ENCODE data around the gene MRPL39.

GRCh38 chr21:25584833-25585676 lies 22.2 kb downstream of the MRPL39 start:
- TF ChIP-seq YY1 (IDR thresholded peaks at IDR 0.05; ENCODE audit: low read depth), result no peak
- no peak for TF ChIP-seq REST (IDR thresholded peaks at IDR 0.05; ENCODE audit: low read depth)
- no peak for TF ChIP-seq TEAD4 (IDR thresholded peaks at IDR 0.05)
- TF ChIP-seq ZBTB7A (IDR thresholded peaks at IDR 0.05; ENCODE audit: low read depth), result no peak
- TF ChIP-seq, protein P1, sequence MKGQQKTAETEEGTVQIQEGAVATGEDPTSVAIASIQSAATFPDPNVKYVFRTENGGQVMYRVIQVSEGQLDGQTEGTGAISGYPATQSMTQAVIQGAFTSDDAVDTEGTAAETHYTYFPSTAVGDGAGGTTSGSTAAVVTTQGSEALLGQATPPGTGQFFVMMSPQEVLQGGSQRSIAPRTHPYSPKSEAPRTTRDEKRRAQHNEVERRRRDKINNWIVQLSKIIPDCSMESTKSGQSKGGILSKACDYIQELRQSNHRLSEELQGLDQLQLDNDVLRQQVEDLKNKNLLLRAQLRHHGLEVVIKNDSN (IDR thresholded peaks at IDR 0.05), result no peak
- TF ChIP-seq CEBPB (IDR thresholded peaks at IDR 0.05), result no peak
- no peak for TF ChIP-seq TAF1 (IDR thresholded peaks at IDR 0.05; ENCODE audit: low read depth)
- no peak for TF ChIP-seq NFIC (IDR thresholded peaks at IDR 0.05)
- TF ChIP-seq RAD21 (IDR thresholded peaks at IDR 0.05; ENCODE audit: low read depth), result no peak
- TF ChIP-seq EP300 (IDR thresholded peaks at IDR 0.05; ENCODE audit: borderline replicate concordance), result no peak
- TF ChIP-seq, protein P2, sequence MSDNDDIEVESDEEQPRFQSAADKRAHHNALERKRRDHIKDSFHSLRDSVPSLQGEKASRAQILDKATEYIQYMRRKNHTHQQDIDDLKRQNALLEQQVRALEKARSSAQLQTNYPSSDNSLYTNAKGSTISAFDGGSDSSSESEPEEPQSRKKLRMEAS (IDR thresholded peaks at IDR 0.05), result no peak
- TF ChIP-seq EGR1 (IDR thresholded peaks at IDR 0.05), result no peak
- no peak for TF ChIP-seq TCF12 (IDR thresholded peaks at IDR 0.05; ENCODE audit: low read depth)

All from Ishikawa (cell line).